ENCODE results near the gene MESP1. TPM values are rescaled to one million over a fixed set of nuclear protein-coding genes. Genes with fewer than 3 reads are reported as not detected.
"Not testable (repeated sequence)": the region's sequence is repeated elsewhere in the genome, so short reads cannot be mapped to it uniquely, and the experiment has no call there.

Gene MESP1
- polyA plus RNA-seq, 1 donor from 2014 or later = 4.8 TPM

DNA sequence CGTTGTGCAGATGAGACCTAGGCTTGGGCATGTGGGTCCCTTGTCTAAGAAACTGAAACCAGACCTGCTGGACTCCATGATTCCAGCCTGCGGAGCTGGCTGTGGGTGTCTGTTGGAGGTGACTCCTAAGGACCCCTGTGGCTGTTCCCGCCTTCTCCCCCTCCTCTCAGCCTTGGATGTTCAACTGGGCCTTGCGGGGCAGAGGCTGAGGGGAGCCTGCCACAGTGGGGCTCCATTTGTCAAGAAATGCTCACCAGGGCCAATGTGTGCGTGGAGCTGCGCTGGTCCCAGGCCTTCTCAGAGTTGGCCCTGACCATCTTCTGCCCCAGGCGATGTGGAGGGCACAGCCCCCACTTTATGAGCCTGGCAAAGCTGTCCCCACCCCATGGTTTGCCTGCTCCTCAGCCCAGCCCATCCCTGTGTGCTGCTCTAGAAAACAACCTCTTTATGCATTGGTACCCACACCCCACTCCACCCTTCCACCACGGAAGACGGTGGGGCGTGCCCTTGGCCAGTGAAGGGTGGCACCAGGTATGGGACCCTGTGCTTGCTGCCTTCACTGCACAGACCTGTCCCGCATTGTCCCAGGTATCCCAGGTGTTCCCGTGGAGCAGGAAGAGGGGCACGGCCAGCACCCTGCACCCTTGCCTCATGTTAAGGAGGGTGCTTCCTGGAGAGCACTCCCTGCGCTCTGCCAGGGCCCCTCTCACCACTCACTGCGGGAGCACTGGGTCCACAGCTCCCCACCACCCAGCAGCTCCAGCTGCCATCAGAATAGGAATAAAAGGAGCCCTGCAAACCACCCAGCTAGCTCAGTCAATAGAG lies 33.0 kb upstream of the MESP1 start (continued):
- no peak for TF ChIP-seq TAF1 (IDR thresholded peaks at IDR 0.05; ENCODE audit: low read depth)
- no peak for TF ChIP-seq POLR2AphosphoS5 (IDR thresholded peaks at IDR 0.05)

DNA sequence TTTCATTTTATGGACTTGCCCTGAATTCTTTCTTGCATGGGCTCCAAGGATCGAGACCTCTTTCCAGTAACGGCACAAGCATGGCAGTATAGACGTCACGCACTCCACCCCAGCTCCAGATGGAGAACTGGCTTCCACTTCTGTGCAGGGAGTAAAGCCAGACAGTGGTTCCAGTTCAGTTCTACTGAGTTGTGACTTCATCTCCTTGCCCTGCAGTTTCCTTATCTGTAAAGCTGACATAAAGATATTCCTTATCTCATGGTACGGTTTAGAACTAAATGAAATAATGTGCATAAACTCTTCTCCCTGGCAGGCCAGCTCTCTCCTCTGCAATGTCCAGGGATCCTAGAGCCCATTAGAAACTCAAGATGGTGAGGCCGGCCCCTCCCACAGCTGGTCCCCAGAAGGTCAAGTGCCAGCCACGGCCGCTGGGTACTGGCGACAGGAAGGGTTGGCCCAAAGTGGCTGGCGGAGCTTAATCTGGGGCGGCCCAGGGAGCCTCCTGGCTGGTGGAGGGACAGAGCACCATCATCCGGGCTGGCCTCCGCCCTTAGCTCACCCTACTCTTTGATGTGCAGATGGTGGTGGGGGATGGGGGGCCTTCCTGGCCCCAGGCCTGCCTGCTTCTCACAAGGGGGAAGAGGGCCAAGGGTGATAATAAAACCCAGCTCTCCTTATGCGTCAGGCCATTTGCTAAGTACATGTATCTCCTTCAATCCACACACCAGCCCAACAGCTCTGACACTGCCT lies 32.2 kb upstream of the MESP1 start:
- no peaks in the 10 kb centered on the region for H3K79me2 ChIP-seq (replicated peaks; ENCODE audit: insufficient read depth, low read length)
- H3K27me3 ChIP-seq (ENCODE audit: insufficient read depth, low read depth, low read length) = no peaks in the 10 kb centered on the region
- H3K27ac ChIP-seq (ENCODE audit: low read length) = no peak overlapping the region
- H3K36me3 ChIP-seq (ENCODE audit: insufficient read depth, low read length) = no peaks in the 10 kb centered on the region
- H3K9me2 ChIP-seq (ENCODE audit: insufficient read depth, low read length) = no peaks in the 10 kb centered on the region
- H3K4me2 ChIP-seq (ENCODE audit: low read length) = no peak overlapping the region
- TF ChIP-seq EP300 (conservative IDR thresholded peaks at IDR 0.05; ENCODE audit: poor library complexity, severe bottlenecking) (no peak), POLR2AphosphoS5 (IDR thresholded peaks at IDR 0.05) (no peak)
- H4K20me1 ChIP-seq (ENCODE audit: insufficient read depth) = no peaks in the 10 kb centered on the region
- H2AFZ ChIP-seq (ENCODE audit: low read depth, low read length) = no peak overlapping the region
- H3K9ac ChIP-seq (ENCODE audit: low read length) = no peak overlapping the region
- no peaks in the 10 kb centered on the region for H3F3A ChIP-seq (ENCODE audit: insufficient read depth, low read length, poor library complexity, severe bottlenecking)
- peaks cover 7% of the 10 kb centered on the region for H3K9me3 ChIP-seq (ENCODE audit: low read length)
- no peak overlapping the region for H3K4me3 ChIP-seq (ENCODE audit: low read length)

DNA sequence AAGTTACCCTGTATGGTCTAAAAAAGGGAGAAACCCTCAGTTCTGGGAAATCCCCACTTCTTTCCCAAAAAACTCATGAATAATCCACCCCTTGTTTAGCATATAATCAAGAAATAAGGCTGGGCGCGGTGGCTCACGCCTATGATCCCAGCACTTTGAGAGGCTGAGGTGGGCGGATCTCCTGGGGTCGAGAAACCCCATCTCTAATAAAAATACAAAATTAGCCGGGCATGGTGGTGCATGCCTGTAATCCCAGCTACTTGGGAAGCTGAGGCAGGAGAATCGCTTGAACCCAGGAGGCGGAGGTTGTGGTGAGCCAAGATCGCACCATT lies 31.5 kb upstream of the MESP1 start:
- H2AFZ ChIP-seq (ENCODE audit: low read depth, low read length); H3K4me3 ChIP-seq (ENCODE audit: low read length); H3K9me3 ChIP-seq (ENCODE audit: low read length); H3K9ac ChIP-seq (ENCODE audit: low read length); H3K79me2 ChIP-seq (replicated peaks; ENCODE audit: insufficient read depth, low read length); H3K27me3 ChIP-seq (ENCODE audit: insufficient read depth, low read depth, low read length); H3F3A ChIP-seq (ENCODE audit: insufficient read depth, low read length, poor library complexity, severe bottlenecking); H3K27ac ChIP-seq (ENCODE audit: low read length); H4K20me1 ChIP-seq (ENCODE audit: insufficient read depth); H3K36me3 ChIP-seq (ENCODE audit: insufficient read depth, low read length); H3K4me2 ChIP-seq (ENCODE audit: low read length); H3K9me2 ChIP-seq (ENCODE audit: insufficient read depth, low read length): not testable (repeated sequence)

DNA sequence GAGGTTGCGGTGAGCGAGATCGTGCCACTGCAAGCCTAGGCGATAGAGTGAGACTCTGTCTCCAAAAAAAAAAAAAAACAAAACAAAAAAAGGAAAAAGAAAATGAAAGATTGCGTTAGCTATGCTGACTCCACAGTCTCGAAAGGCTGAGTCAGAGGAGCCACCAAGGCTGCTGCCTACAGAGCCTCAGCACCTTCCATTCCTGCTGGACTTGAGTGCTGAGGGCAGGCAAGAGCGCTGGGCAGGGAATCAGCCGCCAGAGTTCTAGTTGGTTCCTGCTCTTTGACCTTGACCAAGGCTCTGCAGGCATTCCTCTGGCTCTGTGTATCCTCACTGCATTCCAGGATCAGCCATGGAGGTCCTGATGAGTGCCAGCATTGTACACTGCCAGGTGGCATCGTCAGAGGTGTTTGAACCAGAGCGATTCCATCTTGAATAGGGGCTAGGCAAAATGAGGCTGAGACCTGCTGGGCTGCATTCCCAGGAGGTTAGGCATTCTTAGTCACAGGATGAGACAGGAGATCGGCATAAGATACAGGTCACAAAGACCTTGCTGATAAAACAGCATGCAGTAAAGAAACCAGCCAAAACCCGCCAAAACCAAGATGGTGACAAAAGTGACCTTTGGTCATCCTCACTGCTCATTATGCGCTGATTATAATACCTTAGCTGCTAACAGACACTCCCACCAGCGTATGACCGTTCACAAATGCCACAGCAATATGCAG lies 31.0 kb upstream of the MESP1 start:
- Histone ChIP-seq H3K79me2 (replicated peaks; ENCODE audit: insufficient read depth, low read length) (no peaks in the 10 kb centered on the region), H3F3A (ENCODE audit: insufficient read depth, low read length, poor library complexity, severe bottlenecking) (no peaks in the 10 kb centered on the region), H3K9ac (ENCODE audit: low read length) (no peak overlapping the region), H3K4me2 (ENCODE audit: low read length) (no peak overlapping the region), H3K9me2 (ENCODE audit: insufficient read depth, low read length) (no peaks in the 10 kb centered on the region), H3K36me3 (ENCODE audit: insufficient read depth, low read length) (no peaks in the 10 kb centered on the region), H3K9me3 (ENCODE audit: low read length) (no peaks in the 10 kb centered on the region), H4K20me1 (ENCODE audit: insufficient read depth) (no peaks in the 10 kb centered on the region), H3K27ac (ENCODE audit: low read length) (no peak overlapping the region), H2AFZ (ENCODE audit: low read depth, low read length) (no peak overlapping the region), H3K27me3 (ENCODE audit: insufficient read depth, low read depth, low read length) (no peaks in the 10 kb centered on the region), H3K4me3 (ENCODE audit: low read length) (no peak overlapping the region)
- TF ChIP-seq, protein P1, sequence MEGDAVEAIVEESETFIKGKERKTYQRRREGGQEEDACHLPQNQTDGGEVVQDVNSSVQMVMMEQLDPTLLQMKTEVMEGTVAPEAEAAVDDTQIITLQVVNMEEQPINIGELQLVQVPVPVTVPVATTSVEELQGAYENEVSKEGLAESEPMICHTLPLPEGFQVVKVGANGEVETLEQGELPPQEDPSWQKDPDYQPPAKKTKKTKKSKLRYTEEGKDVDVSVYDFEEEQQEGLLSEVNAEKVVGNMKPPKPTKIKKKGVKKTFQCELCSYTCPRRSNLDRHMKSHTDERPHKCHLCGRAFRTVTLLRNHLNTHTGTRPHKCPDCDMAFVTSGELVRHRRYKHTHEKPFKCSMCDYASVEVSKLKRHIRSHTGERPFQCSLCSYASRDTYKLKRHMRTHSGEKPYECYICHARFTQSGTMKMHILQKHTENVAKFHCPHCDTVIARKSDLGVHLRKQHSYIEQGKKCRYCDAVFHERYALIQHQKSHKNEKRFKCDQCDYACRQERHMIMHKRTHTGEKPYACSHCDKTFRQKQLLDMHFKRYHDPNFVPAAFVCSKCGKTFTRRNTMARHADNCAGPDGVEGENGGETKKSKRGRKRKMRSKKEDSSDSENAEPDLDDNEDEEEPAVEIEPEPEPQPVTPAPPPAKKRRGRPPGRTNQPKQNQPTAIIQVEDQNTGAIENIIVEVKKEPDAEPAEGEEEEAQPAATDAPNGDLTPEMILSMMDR (IDR thresholded peaks at IDR 0.05; ENCODE audit: poor library complexity, severe bottlenecking) = no peak

Measured in neural cell (in vitro differentiated cells).